Ovary (tissue), 3 donors: ENCODE measurements around the gene AKR1E2.

Experiments
- CTCF ChIP-seq, 3 donors: fragments of 450-650 bp in 2 of 3; fragments of 200-600 bp in 1 of 3; IDR thresholded peaks; one replicate each; pipeline versions ENCODE4 v1.5.1 to v1.8.0; 2016 to 2022; ENCODE audit warnings: antibody characterized with exemption in 3 of 3, mild to moderate bottlenecking in 1 of 3
- POLR2A ChIP-seq: fragments of 450-650 bp; IDR thresholded peaks from one replicate; pipeline ENCODE4 v1.6.1; 2017; ENCODE audit warnings: antibody characterized with exemption, mild to moderate bottlenecking, moderate library complexity
- donor health status: DM: no; HTN: no; CAD: no.

GRCh38 chr10:4825456-4825867 lies 545 bp upstream of the AKR1E2 start:
- TF ChIP-seq POLR2A (no peak), CTCF (IDR thresholded peaks at IDR 0.05) (no peak)
